GM12865 (cell line): ENCODE results near the gene TACSTD2.
"Not testable (repeated sequence)": the region's sequence is repeated elsewhere in the genome, so short reads cannot be mapped to it uniquely, and the experiment has no call there.

Experiments used
- DNase-seq: peaks from one replicate; pipeline ENCODE4 v3.0.0; 2010; ENCODE audit warnings: low read depth
- H3K4me3 ChIP-seq: 2 replicates; pipeline ENCODE4 v1.5.1; 2011; ENCODE audit warnings: mild to moderate bottlenecking, low read depth, low read length, control low read depth
- CTCF ChIP-seq: IDR thresholded peaks from 2 replicates; pipeline ENCODE4 v1.5.1; 2011; ENCODE audit warnings: low read length, control low read depth, low read depth, inconsistent platforms; ENCODE audit not compliant: insufficient read depth; ENCODE audit errors: missing control alignments

TACSTD2 gene

GRCh38 chr1:58566339-58566738 is 10.7 kb downstream of the TACSTD2 start:
- no peak overlapping the region for H3K4me3 ChIP-seq
- TF ChIP-seq CTCF, result no peak
- DNase-seq, result no peak

GRCh38 chr1:58563715-58564114 is 13.3 kb downstream of the TACSTD2 start:
- DNase-seq, H3K4me3 ChIP-seq: not testable (repeated sequence)

GRCh38 chr1:58561633-58562032 is 15.4 kb downstream of the TACSTD2 start:
- no peak for DNase-seq
- H3K4me3 ChIP-seq, result no peak overlapping the region
- no peak for TF ChIP-seq CTCF

- H3K4me3 ChIP-seq, result no peak overlapping the region
- TF ChIP-seq CTCF, result no peak
- DNase-seq, result no peak
Measured at GRCh38 chr1:58555393-58555792, 21.7 kb downstream of the TACSTD2 start.

GRCh38 chr1:58551186-58552140 is 25.6 kb downstream of the TACSTD2 start:
- TF ChIP-seq CTCF, result no peak
- H3K4me3 ChIP-seq, result no peak overlapping the region
- DNase-seq, result no peak

GRCh38 chr1:58549291-58549690 is 27.8 kb downstream of the TACSTD2 start:
- not testable (repeated sequence) for H3K4me3 ChIP-seq, DNase-seq

- H3K4me3 ChIP-seq, result no peak overlapping the region
- DNase-seq, result no peak
- no peak for TF ChIP-seq CTCF
Measured at GRCh38 chr1:58548371-58548770, 28.7 kb downstream of the TACSTD2 start.
